Measurements from ENCODE around the gene GINS2.

GINS2 gene

GRCh38 chr16:85674418-85674755 is 14.4 kb downstream of the GINS2 start:
- Histone ChIP-seq H4K20me1 (ENCODE audit: insufficient read depth, low read length, poor library complexity, severe bottlenecking) (peaks cover 10% of the 10 kb centered on the region), H3K9ac (ENCODE audit: low read depth, low read length, poor library complexity, severe bottlenecking) (no peak overlapping the region), H3K27me3 (ENCODE audit: insufficient read depth, low read length, poor library complexity, severe bottlenecking) (no peaks in the 10 kb centered on the region), H3K79me2 (ENCODE audit: insufficient read depth, low read length) (no peaks in the 10 kb centered on the region), H3K4me1 (ENCODE audit: insufficient read depth, low read length, poor library complexity, severe bottlenecking) (no peaks in the 10 kb centered on the region), H3K4me2 (ENCODE audit: low read depth, low read length, poor library complexity, severe bottlenecking) (no peak overlapping the region), H2AFZ (ENCODE audit: low read length) (no peak overlapping the region), H3F3A (ENCODE audit: low read depth) (peaks cover 6% of the 10 kb centered on the region; the same call in 1 of the 2 replicates), H3K4me3 (ENCODE audit: low read length, poor library complexity, severe bottlenecking) (no peak overlapping the region), H3K9me2 (replicated peaks; ENCODE audit: low read depth, low read length) (no peaks in the 10 kb centered on the region), H3K36me3 (ENCODE audit: insufficient read depth, low read length) (peaks cover 95% of the 10 kb centered on the region), H3K9me3 (ENCODE audit: insufficient read depth, low read depth, low read length) (no peaks in the 10 kb centered on the region)
- TF ChIP-seq EZH2phosphoT487 (IDR thresholded peaks at IDR 0.05; ENCODE audit: borderline replicate concordance) (no peak), CTCF (conservative IDR thresholded peaks at IDR 0.05; ENCODE audit: low read length) (no peak)

- peaks cover 10% of the 10 kb centered on the region for H4K20me1 ChIP-seq (ENCODE audit: insufficient read depth, low read length, poor library complexity, severe bottlenecking)
- peaks cover 95% of the 10 kb centered on the region for H3K36me3 ChIP-seq (ENCODE audit: insufficient read depth, low read length)
- H3K4me1 ChIP-seq (ENCODE audit: insufficient read depth, low read length, poor library complexity, severe bottlenecking): no peaks in the 10 kb centered on the region
- no peak overlapping the region for H2AFZ ChIP-seq (ENCODE audit: low read length)
- H3K79me2 ChIP-seq (ENCODE audit: insufficient read depth, low read length): no peaks in the 10 kb centered on the region
- no peaks in the 10 kb centered on the region for H3K9me2 ChIP-seq (replicated peaks; ENCODE audit: low read depth, low read length)
- H3K9me3 ChIP-seq (ENCODE audit: insufficient read depth, low read depth, low read length): no peaks in the 10 kb centered on the region
- no peak for TF ChIP-seq EZH2phosphoT487 (IDR thresholded peaks at IDR 0.05; ENCODE audit: borderline replicate concordance)
- no peak for TF ChIP-seq CTCF (conservative IDR thresholded peaks at IDR 0.05; ENCODE audit: low read length)
- H3K4me2 ChIP-seq (ENCODE audit: low read depth, low read length, poor library complexity, severe bottlenecking): no peak overlapping the region
- H3K9ac ChIP-seq (ENCODE audit: low read depth, low read length, poor library complexity, severe bottlenecking): no peak overlapping the region
- H3K27me3 ChIP-seq (ENCODE audit: insufficient read depth, low read length, poor library complexity, severe bottlenecking): no peaks in the 10 kb centered on the region
- H3F3A ChIP-seq (ENCODE audit: low read depth): peaks cover 6% of the 10 kb centered on the region; the same call in 1 of the 2 replicates
- no peak overlapping the region for H3K4me3 ChIP-seq (ENCODE audit: low read length, poor library complexity, severe bottlenecking)
Observed at GRCh38 chr16:85673529-85674417, 15.0 kb downstream of the GINS2 start.

GRCh38 chr16:85670840-85671239 is 17.9 kb downstream of the GINS2 start:
- no peak overlapping the region for H3K9ac ChIP-seq (ENCODE audit: low read depth, low read length, poor library complexity, severe bottlenecking)
- peaks cover 97% of the 10 kb centered on the region for H3K36me3 ChIP-seq (ENCODE audit: insufficient read depth, low read length)
- no peaks in the 10 kb centered on the region for H3K27me3 ChIP-seq (ENCODE audit: insufficient read depth, low read length, poor library complexity, severe bottlenecking)
- H3K79me2 ChIP-seq (ENCODE audit: insufficient read depth, low read length): no peaks in the 10 kb centered on the region
- H2AFZ ChIP-seq (ENCODE audit: low read length): no peak overlapping the region
- no peaks in the 10 kb centered on the region for H3K9me2 ChIP-seq (replicated peaks; ENCODE audit: low read depth, low read length)
- no peak overlapping the region for H3K4me2 ChIP-seq (ENCODE audit: low read depth, low read length, poor library complexity, severe bottlenecking)
- H3K4me1 ChIP-seq (ENCODE audit: insufficient read depth, low read length, poor library complexity, severe bottlenecking): no peaks in the 10 kb centered on the region
- peaks cover 6% of the 10 kb centered on the region; the same call in 1 of the 2 replicates for H3F3A ChIP-seq (ENCODE audit: low read depth)
- H4K20me1 ChIP-seq (ENCODE audit: insufficient read depth, low read length, poor library complexity, severe bottlenecking): peaks cover 6% of the 10 kb centered on the region
- no peak for TF ChIP-seq EZH2phosphoT487 (IDR thresholded peaks at IDR 0.05; ENCODE audit: borderline replicate concordance)
- no peak for TF ChIP-seq CTCF (conservative IDR thresholded peaks at IDR 0.05; ENCODE audit: low read length)
- no peak overlapping the region for H3K4me3 ChIP-seq (ENCODE audit: low read length, poor library complexity, severe bottlenecking)
- no peaks in the 10 kb centered on the region for H3K9me3 ChIP-seq (ENCODE audit: insufficient read depth, low read depth, low read length)
